Uterus (tissue), 2 donors: Measurements from ENCODE around the gene NOP14.

Experiments
- POLR2A ChIP-seq, 2 donors: fragments of 450-650 bp; IDR thresholded peaks; one replicate each; pipeline ENCODE4 v1.6.1; 2016; ENCODE audit warnings: antibody characterized with exemption in 2 of 2, mild to moderate bottlenecking in 1 of 2, moderate library complexity in 1 of 2
- TF ChIP-seq, protein P1 (sequence below), 4 experiments: fragments of 200-600 bp in 2 of 4; fragments of 450-650 bp in 2 of 4; sonication (generic) in 2 of 4; IDR thresholded peaks; one replicate each; pipeline ENCODE4 v1.5.1; 2016 to 2019; ENCODE audit warnings: antibody characterized with exemption in 4 of 4, mild to moderate bottlenecking in 2 of 4, moderate library complexity in 1 of 4

DNA sequence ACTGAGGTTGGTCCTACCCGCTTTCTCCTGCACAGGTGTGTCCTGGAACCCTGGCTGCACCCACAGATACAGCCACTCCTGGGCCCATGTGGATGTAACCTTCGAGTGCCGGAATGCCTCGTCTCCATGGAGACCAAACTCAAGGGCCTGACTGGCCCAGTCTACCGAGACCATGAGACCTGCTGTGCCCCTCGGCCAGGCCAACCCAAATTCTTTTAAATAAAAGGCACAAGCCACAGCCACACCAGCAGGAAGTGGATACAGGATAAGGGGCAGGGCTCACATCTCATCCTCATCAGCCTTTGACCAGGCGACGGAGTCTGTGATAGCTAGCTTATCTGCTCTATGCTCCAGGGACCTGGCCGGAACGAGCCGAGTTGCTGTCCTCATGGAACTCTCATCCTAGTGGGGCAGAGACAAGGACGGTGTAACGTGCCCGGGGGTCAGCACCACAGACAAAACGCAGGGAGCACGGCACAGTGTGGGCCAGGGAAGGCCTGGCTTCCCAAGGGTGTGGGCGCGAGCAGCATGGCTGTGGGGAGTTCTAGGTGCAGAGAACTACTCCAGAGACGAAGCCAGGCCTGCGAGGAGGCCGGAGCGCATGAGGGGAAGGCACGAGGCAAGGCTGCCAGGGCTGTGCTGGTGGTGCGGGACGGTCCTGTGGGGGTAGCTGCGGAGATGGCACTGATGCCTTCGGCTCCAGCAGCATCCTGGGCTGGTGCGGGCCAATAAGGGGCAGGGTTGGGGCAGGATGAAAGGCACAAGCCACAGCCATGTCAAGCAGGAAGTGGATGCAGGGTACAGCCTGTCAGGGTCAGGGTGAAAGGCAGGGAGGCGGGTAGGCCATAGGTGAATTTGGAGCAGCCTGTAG lies 22.7 kb downstream of the NOP14 start:
- TF ChIP-seq, protein P1, sequence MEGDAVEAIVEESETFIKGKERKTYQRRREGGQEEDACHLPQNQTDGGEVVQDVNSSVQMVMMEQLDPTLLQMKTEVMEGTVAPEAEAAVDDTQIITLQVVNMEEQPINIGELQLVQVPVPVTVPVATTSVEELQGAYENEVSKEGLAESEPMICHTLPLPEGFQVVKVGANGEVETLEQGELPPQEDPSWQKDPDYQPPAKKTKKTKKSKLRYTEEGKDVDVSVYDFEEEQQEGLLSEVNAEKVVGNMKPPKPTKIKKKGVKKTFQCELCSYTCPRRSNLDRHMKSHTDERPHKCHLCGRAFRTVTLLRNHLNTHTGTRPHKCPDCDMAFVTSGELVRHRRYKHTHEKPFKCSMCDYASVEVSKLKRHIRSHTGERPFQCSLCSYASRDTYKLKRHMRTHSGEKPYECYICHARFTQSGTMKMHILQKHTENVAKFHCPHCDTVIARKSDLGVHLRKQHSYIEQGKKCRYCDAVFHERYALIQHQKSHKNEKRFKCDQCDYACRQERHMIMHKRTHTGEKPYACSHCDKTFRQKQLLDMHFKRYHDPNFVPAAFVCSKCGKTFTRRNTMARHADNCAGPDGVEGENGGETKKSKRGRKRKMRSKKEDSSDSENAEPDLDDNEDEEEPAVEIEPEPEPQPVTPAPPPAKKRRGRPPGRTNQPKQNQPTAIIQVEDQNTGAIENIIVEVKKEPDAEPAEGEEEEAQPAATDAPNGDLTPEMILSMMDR (IDR thresholded peaks at IDR 0.05), result no peak
- no peak for TF ChIP-seq POLR2A (IDR thresholded peaks at IDR 0.05)
